NCI-H1092 treated with DMSO at 0.1 percent for 48 hours (cell line): Measurements from ENCODE around the gene GALNT2.

Experiments used
- DNase-seq: peaks from one replicate; lab custom pipeline; 2025; lab: John Stamatoyannopoulos, UW

The GALNT2 gene

GRCh38 chr1:230066466-230067404, at the start of gene GALNT2:
Gene GALNT2, plus strand, starts transcription at chr1:230067238. Its CDS starts 43 bp downstream, at chr1:230067281.
- peak; percentile 94 for DNase-seq

- DNase-seq = no peak
Observed at GRCh38 chr1:230020451-230020850, 46.6 kb upstream of the GALNT2 start.

- no peak for DNase-seq
Observed at GRCh38 chr1:230022666-230023380, 44.2 kb upstream of the GALNT2 start.

GRCh38 chr1:230025686-230026085, 41.4 kb upstream of the GALNT2 start:
- DNase-seq = no peak

GRCh38 chr1:230026139-230026538, 40.9 kb upstream of the GALNT2 start:
- DNase-seq = no peak

GRCh38 chr1:230026572-230026971, 40.5 kb upstream of the GALNT2 start:
- no peak for DNase-seq

GRCh38 chr1:230028602-230029223, 38.3 kb upstream of the GALNT2 start:
- DNase-seq = no peak

GRCh38 chr1:230029244-230029941, 37.6 kb upstream of the GALNT2 start:
- no peak for DNase-seq

- no peak for DNase-seq
Observed at GRCh38 chr1:230030122-230030821, 36.8 kb upstream of the GALNT2 start.

GRCh38 chr1:230031131-230031530, 35.9 kb upstream of the GALNT2 start:
- no peak for DNase-seq

GRCh38 chr1:230032516-230033281, 34.3 kb upstream of the GALNT2 start:
- no peak for DNase-seq

GRCh38 chr1:230037261-230037660, 29.8 kb upstream of the GALNT2 start:
- DNase-seq = no peak

- DNase-seq = no peak
Observed at GRCh38 chr1:230040440-230040839, 26.6 kb upstream of the GALNT2 start.

- no peak for DNase-seq
Observed at GRCh38 chr1:230043081-230043480, 24.0 kb upstream of the GALNT2 start.

GRCh38 chr1:230044729-230045128, 22.3 kb upstream of the GALNT2 start:
- no peak for DNase-seq

GRCh38 chr1:230047114-230047865, 19.7 kb upstream of the GALNT2 start:
- no peak for DNase-seq

- DNase-seq = no peak
Observed at GRCh38 chr1:230048322-230048721, 18.7 kb upstream of the GALNT2 start.

- no peak for DNase-seq
Observed at GRCh38 chr1:230048922-230049321, 18.1 kb upstream of the GALNT2 start.

- no peak for DNase-seq
Observed at GRCh38 chr1:230049731-230050130, 17.3 kb upstream of the GALNT2 start.
